ENCODE measurements around the gene KRTAP5-1. TPM values are rescaled to one million over a fixed set of nuclear protein-coding genes. Genes with fewer than 3 reads are reported as not detected.
A peak's percentile ranks its signal among the peaks of the same experiment; 100 is the strongest.

Gene KRTAP5-1
- polyA plus RNA-seq, 1 donor (not counting 4 experiments of a cell fraction or from before 2014, with no cell fraction given), result not detected

GRCh38 chr11:1547467-1548098 is 37.5 kb downstream of the KRTAP5-1 start:
- no peaks in the 10 kb centered on the region for H3K9me3 ChIP-seq (ENCODE audit: control insufficient read depth, low read depth, low read length)
- DNase-seq (ENCODE audit: low read depth, low spot score) (no peak), FAIRE-seq (no peak)
- H4K20me1 ChIP-seq (ENCODE audit: control insufficient read depth, extremely low read depth, insufficient read depth, low read length), result no peaks in the 10 kb centered on the region
- H3K9ac ChIP-seq (ENCODE audit: control insufficient read depth, extremely low read depth, insufficient read depth, low read length), result no peak overlapping the region
- H3K9me1 ChIP-seq (ENCODE audit: control insufficient read depth, extremely low read depth, insufficient read depth, low read length), result no peaks in the 10 kb centered on the region
- TF ChIP-seq, protein P1, sequence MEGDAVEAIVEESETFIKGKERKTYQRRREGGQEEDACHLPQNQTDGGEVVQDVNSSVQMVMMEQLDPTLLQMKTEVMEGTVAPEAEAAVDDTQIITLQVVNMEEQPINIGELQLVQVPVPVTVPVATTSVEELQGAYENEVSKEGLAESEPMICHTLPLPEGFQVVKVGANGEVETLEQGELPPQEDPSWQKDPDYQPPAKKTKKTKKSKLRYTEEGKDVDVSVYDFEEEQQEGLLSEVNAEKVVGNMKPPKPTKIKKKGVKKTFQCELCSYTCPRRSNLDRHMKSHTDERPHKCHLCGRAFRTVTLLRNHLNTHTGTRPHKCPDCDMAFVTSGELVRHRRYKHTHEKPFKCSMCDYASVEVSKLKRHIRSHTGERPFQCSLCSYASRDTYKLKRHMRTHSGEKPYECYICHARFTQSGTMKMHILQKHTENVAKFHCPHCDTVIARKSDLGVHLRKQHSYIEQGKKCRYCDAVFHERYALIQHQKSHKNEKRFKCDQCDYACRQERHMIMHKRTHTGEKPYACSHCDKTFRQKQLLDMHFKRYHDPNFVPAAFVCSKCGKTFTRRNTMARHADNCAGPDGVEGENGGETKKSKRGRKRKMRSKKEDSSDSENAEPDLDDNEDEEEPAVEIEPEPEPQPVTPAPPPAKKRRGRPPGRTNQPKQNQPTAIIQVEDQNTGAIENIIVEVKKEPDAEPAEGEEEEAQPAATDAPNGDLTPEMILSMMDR (optimal IDR thresholded peaks at IDR 0.05 in 1 of 3, IDR thresholded peaks at IDR 0.05 in 1 of 3, conservative IDR thresholded peaks at IDR 0.05 in 1 of 3; ENCODE audit: extremely low read depth in 1 of 3, insufficient read depth in 2 of 3, low read length in 3 of 3), result no peak
- peak; percentile 89 for TF ChIP-seq EZH2 (IDR thresholded peaks at IDR 0.05; ENCODE audit: low read length)
- no peaks in the 10 kb centered on the region for H3K79me2 ChIP-seq (ENCODE audit: control insufficient read depth, insufficient read depth, low read length)
- H3K36me3 ChIP-seq (ENCODE audit: control insufficient read depth in 2 of 2, extremely low read depth in 1 of 2, insufficient read depth in 2 of 2, low read length in 2 of 2), result no peaks in the 10 kb centered on the region
- H3K4me2 ChIP-seq (ENCODE audit: control insufficient read depth, extremely low read depth, insufficient read depth, low read depth, low read length), result peak overlapping the region; percentile 48
- dilution Hi-C loops (cut with MboI; ENCODE audit: extremely low pct_ligation_motif_present, low sequenced_read_pairs), result no loop called here
- peaks cover 3% of the 10 kb centered on the region for H3K4me1 ChIP-seq (ENCODE audit: control insufficient read depth, extremely low read depth, insufficient read depth, low read length)
- H2AFZ ChIP-seq (ENCODE audit: control insufficient read depth, low read length), result no peak overlapping the region
- H3K4me3 ChIP-seq (ENCODE audit: control insufficient read depth in 2 of 3, extremely low read depth in 1 of 3, insufficient read depth in 2 of 3, low read depth in 1 of 3, low read length in 3 of 3), result no peak overlapping the region
- H3K27ac ChIP-seq (ENCODE audit: control insufficient read depth, insufficient read depth, low read length), result no peak overlapping the region
- H3K27me3 ChIP-seq (ENCODE audit: control insufficient read depth, extremely low read depth, insufficient read depth, low read length), result peaks cover 62% of the 10 kb centered on the region

DNA sequence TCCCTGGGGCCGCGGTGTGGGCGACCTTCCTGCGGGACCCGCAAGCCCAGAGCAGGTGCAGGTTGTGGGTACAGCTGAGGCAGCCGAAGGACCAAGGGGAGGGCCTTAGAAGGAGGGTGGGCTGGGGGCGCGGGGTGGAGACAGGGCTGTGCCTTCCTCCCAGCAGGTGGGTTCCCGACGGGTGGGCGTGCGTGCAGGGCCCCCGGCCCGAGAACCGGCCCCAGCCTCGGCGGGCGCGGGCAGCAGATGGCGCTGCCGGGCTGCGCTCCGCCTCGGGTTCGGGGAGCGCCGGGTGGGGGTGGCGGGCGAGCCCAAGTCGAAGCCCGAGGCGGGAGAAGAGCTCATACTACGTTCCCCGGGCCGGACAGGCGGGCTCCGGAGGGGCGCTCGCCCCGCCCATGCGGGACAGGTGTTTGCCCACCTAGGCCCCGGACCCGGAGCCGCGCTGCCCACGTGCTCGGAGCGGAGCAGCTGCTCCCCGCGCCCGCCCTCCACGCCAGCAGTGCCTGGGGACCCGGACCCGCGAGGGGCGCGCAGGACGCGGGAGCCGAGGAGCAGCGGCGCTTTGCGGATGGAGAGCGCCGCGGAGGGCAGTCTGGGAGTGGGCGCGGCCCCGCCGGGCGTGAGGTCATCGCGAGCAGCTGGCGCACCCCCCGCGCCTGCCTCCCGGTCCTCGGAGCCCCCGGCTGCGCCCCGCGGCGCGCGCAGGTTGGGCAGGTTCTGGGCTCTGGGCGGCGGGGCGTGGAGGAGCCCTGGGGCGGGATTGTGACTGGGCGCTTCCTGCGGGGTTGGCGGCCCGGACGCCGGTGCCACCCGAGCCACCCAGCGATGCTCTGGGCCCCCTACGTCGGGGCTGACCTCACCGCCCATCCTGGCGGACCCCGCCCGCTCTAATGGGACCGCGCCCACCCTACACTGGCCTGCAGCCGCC is 38.3 kb downstream of the KRTAP5-1 start:
- no peak overlapping the region for H3K27ac ChIP-seq (ENCODE audit: control insufficient read depth, insufficient read depth, low read length)
- dilution Hi-C loops (cut with MboI; ENCODE audit: extremely low pct_ligation_motif_present, low sequenced_read_pairs), result no loop called here
- no peak overlapping the region for H2AFZ ChIP-seq (ENCODE audit: control insufficient read depth, low read length)
- H3K79me2 ChIP-seq (ENCODE audit: control insufficient read depth, insufficient read depth, low read length), result no peaks in the 10 kb centered on the region
- no peaks in the 10 kb centered on the region for H3K36me3 ChIP-seq (ENCODE audit: control insufficient read depth in 2 of 2, extremely low read depth in 1 of 2, insufficient read depth in 2 of 2, low read length in 2 of 2)
- H3K4me2 ChIP-seq (ENCODE audit: control insufficient read depth, extremely low read depth, insufficient read depth, low read depth, low read length), result peak overlapping the region; percentile 48
- H3K4me3 ChIP-seq (ENCODE audit: control insufficient read depth in 2 of 3, extremely low read depth in 1 of 3, insufficient read depth in 2 of 3, low read depth in 1 of 3, low read length in 3 of 3), result peak overlapping the region in 2 of 3 experiments; percentile 8 to 22
- H3K9ac ChIP-seq (ENCODE audit: control insufficient read depth, extremely low read depth, insufficient read depth, low read length), result no peak overlapping the region
- no peaks in the 10 kb centered on the region for H3K9me1 ChIP-seq (ENCODE audit: control insufficient read depth, extremely low read depth, insufficient read depth, low read length)
- no peaks in the 10 kb centered on the region for H3K9me3 ChIP-seq (ENCODE audit: control insufficient read depth, low read depth, low read length)
- no peak for TF ChIP-seq EZH2 (IDR thresholded peaks at IDR 0.05; ENCODE audit: low read length)
- TF ChIP-seq, protein P1 (optimal IDR thresholded peaks at IDR 0.05 in 1 of 3, IDR thresholded peaks at IDR 0.05 in 1 of 3, conservative IDR thresholded peaks at IDR 0.05 in 1 of 3; ENCODE audit: extremely low read depth in 1 of 3, insufficient read depth in 2 of 3, low read length in 3 of 3), result peak in 2 of 3 experiments; percentile 79 to 82
- H4K20me1 ChIP-seq (ENCODE audit: control insufficient read depth, extremely low read depth, insufficient read depth, low read length), result no peaks in the 10 kb centered on the region
- no peak for DNase-seq (ENCODE audit: low read depth, low spot score)
- no peak for FAIRE-seq
- peaks cover 3% of the 10 kb centered on the region for H3K4me1 ChIP-seq (ENCODE audit: control insufficient read depth, extremely low read depth, insufficient read depth, low read length)
- peaks cover 57% of the 10 kb centered on the region for H3K27me3 ChIP-seq (ENCODE audit: control insufficient read depth, extremely low read depth, insufficient read depth, low read length)
